ENCODE measurements around the gene SPATS1. TPM values are rescaled to one million over a fixed set of nuclear protein-coding genes. Genes with fewer than 3 reads are reported as not detected.
A peak's percentile ranks its signal among the peaks of the same experiment; 100 is the strongest.

Gene SPATS1
- total and polyA plus RNA-seq, 3 donors from 2014 or later, result 10.7 to 51.7 (median 13.1) TPM

- no peak for DNase-seq
- Histone ChIP-seq H3K27me3 (no peaks in the 10 kb centered on the region), H3K36me3 (ENCODE audit: low read depth, missing control alignments) (no peaks in the 10 kb centered on the region), H3K9me3 (no peaks in the 10 kb centered on the region), H3K27ac (peak overlapping the region in 1 of 2 donors; percentile 10), H3K4me1 (peaks cover 9% of the 10 kb centered on the region), H3K4me3 (peak overlapping the region; percentile 57 to 67)
- intact Hi-C loops (cut with DNase I; ENCODE audit: low total_unique reads), result no loop called here
- WGBS, 2 donors, result 29 to 36% methylated on average over 16 to 20 of the region's 20 CpGs
- TF ChIP-seq POLR2A (IDR thresholded peaks at IDR 0.05), result no peak
- TF ChIP-seq CTCF (IDR thresholded peaks at IDR 0.05), result no peak
Observed at GRCh38 chr6:44298055-44298803, 44.2 kb upstream of the SPATS1 start.

- intact Hi-C loops (cut with DNase I; ENCODE audit: low total_unique reads), result no loop called here
- 77 to 83% methylated on average over 3 of the region's 3 CpGs for WGBS, 2 donors
- H3K27me3 ChIP-seq, result no peaks in the 10 kb centered on the region
- no peak overlapping the region for H3K27ac ChIP-seq
- H3K4me1 ChIP-seq, result peaks cover 9% of the 10 kb centered on the region
- H3K36me3 ChIP-seq (ENCODE audit: low read depth, missing control alignments), result no peaks in the 10 kb centered on the region
- no peaks in the 10 kb centered on the region for H3K9me3 ChIP-seq
- no peak for DNase-seq
- H3K4me3 ChIP-seq, result no peak overlapping the region
- TF ChIP-seq POLR2A (IDR thresholded peaks at IDR 0.05) (no peak), CTCF (IDR thresholded peaks at IDR 0.05) (no peak)
Observed at GRCh38 chr6:44298864-44299263, 43.6 kb upstream of the SPATS1 start.

- Histone ChIP-seq H3K4me1 (peaks cover 9% of the 10 kb centered on the region), H3K27me3 (no peaks in the 10 kb centered on the region), H3K4me3 (no peak overlapping the region), H3K36me3 (ENCODE audit: low read depth, missing control alignments) (no peaks in the 10 kb centered on the region), H3K9me3 (no peaks in the 10 kb centered on the region), H3K27ac (no peak overlapping the region)
- intact Hi-C loops (cut with DNase I; ENCODE audit: low total_unique reads), result no loop called here
- TF ChIP-seq POLR2A (IDR thresholded peaks at IDR 0.05) (no peak), CTCF (IDR thresholded peaks at IDR 0.05) (no peak)
- DNase-seq, result no peak
- WGBS, 2 donors, result 79 to 83% methylated on average over 3 to 7 of the region's 7 CpGs
Observed at GRCh38 chr6:44300292-44300823, 42.1 kb upstream of the SPATS1 start.

GRCh38 chr6:44301106-44301505, 41.3 kb upstream of the SPATS1 start:
- 73 to 88% methylated on average over 2 to 8 of the region's 8 CpGs for WGBS, 2 donors
- no peak for TF ChIP-seq POLR2A (IDR thresholded peaks at IDR 0.05)
- H3K36me3 ChIP-seq (ENCODE audit: low read depth, missing control alignments), result no peaks in the 10 kb centered on the region
- intact Hi-C loops (cut with DNase I; ENCODE audit: low total_unique reads), result no loop called here
- no peak overlapping the region for H3K4me3 ChIP-seq
- H3K27me3 ChIP-seq, result no peaks in the 10 kb centered on the region
- peaks cover 9% of the 10 kb centered on the region for H3K4me1 ChIP-seq
- no peak for DNase-seq
- no peak overlapping the region for H3K27ac ChIP-seq
- H3K9me3 ChIP-seq, result no peaks in the 10 kb centered on the region

- WGBS, 2 donors, result 84 to 90% methylated on average over 7 to 14 of the region's 14 CpGs
- intact Hi-C loops (cut with DNase I; ENCODE audit: low total_unique reads), result no loop called here
- no peak for DNase-seq
- no peaks in the 10 kb centered on the region for H3K27me3 ChIP-seq
- H3K4me3 ChIP-seq, result no peak overlapping the region
- TF ChIP-seq POLR2A (IDR thresholded peaks at IDR 0.05) (no peak), CTCF (IDR thresholded peaks at IDR 0.05) (no peak)
- peaks cover 7% of the 10 kb centered on the region for H3K4me1 ChIP-seq
- no peaks in the 10 kb centered on the region for H3K36me3 ChIP-seq (ENCODE audit: low read depth, missing control alignments)
- H3K9me3 ChIP-seq, result no peaks in the 10 kb centered on the region
- no peak overlapping the region for H3K27ac ChIP-seq
Observed at GRCh38 chr6:44301782-44302564, 40.5 kb upstream of the SPATS1 start.
